A549 (cell line): ENCODE data around the gene SFTPD. TPM values are rescaled to one million over a fixed set of nuclear protein-coding genes. Genes with fewer than 3 reads are reported as not detected.
"Not testable (repeated sequence)": the region's sequence is repeated elsewhere in the genome, so short reads cannot be mapped to it uniquely, and the experiment has no call there.

Experiments
- ATAC-seq, 2 experiments: fragments of 200-7000 bp in 1 of 2; fragments of >200 bp in 1 of 2; cut with Nextera tagmentation in 1 of 2; cut with Tn5 transposase in 1 of 2; 3 replicates each; pipeline versions ENCODE4 v1.8.0 to v1.9.1; 2018 to 2020; ENCODE audit warnings: mild to moderate bottlenecking in 1 of 2, moderate library complexity in 1 of 2
- CTCF ChIA-PET: fragments of 300-600 bp; sonication (Branson Sonifier 250); formaldehyde crosslinking; extraction: SDS; loops from one replicate; lab custom pipeline; 2021; ENCODE audit warnings: antibody characterized with exemption, inconsistent platforms; lab: Yijun Ruan, JAX
- POLR2A ChIA-PET: fragments of 350-600 bp; formaldehyde crosslinking; extraction: SDS; loops from one replicate; lab custom pipeline; 2021; ENCODE audit warnings: antibody characterized with exemption, inconsistent platforms; lab: Yijun Ruan, JAX
- DNase-seq, 2 experiments: peaks; one replicate each; pipeline versions ENCODE4 v3.0.0 to v3.0.0-alpha.2; 2011 to 2016; ENCODE audit warnings: low read depth in 1 of 2, low spot score in 1 of 2
- FAIRE-seq: peaks from 2 replicates; lab custom pipeline; 2011; peaks lifted over from hg19 to GRCh38; lab: Jason Lieb, UNC
- H3K27ac ChIP-seq, 2 experiments: fragments of >200 bp; sonication (Bioruptor Twin); formaldehyde crosslinking; 3 replicates each; pipeline ENCODE4 v1.5.1; 2016 to 2017
- H3K4me1 ChIP-seq: fragments of >200 bp; sonication (Bioruptor Twin); formaldehyde crosslinking; 3 replicates; pipeline ENCODE4 v1.6.1; 2016
- H3K4me2 ChIP-seq: fragments of >200 bp; sonication (Bioruptor Twin); formaldehyde crosslinking; 3 replicates; pipeline ENCODE4 v1.6.1; 2016
- H3K4me3 ChIP-seq: fragments of >200 bp; sonication (Bioruptor Twin); formaldehyde crosslinking; 3 replicates; pipeline ENCODE4 v1.5.1; 2016
- H3K9me3 ChIP-seq: fragments of >200 bp; sonication (Bioruptor Twin); formaldehyde crosslinking; 3 replicates; pipeline ENCODE4 v1.6.1; 2016
- ATOH8 ChIP-seq: fragments of 250-450 bp; sonication (Bioruptor Pico); IDR thresholded peaks from 2 replicates; pipeline ENCODE4 v1.5.0; 2020; ENCODE audit warnings: low read depth, mild to moderate bottlenecking, moderate library complexity
- BCL3 ChIP-seq: fragments of >200 bp; sonication (Bioruptor Twin); formaldehyde crosslinking; IDR thresholded peaks from 3 replicates; pipeline ENCODE4 v1.6.1; 2016
- CBX8 ChIP-seq: fragments of 200-600 bp; sonication (generic); IDR thresholded peaks from 2 replicates; pipeline ENCODE4 v1.6.1; 2016
- CEBPB ChIP-seq, 2 experiments: fragments of >200 bp in 1 of 2; sonication (Bioruptor Twin) in 1 of 2; formaldehyde crosslinking in 1 of 2; IDR thresholded peaks; 2 replicates each; pipeline ENCODE4 v1.6.1; 2012 to 2016
- CHD4 ChIP-seq: fragments of 200-600 bp; sonication (generic); IDR thresholded peaks from 2 replicates; pipeline ENCODE4 v1.6.1; 2016; ENCODE audit warnings: antibody characterized with exemption, mild to moderate bottlenecking, borderline replicate concordance
- CTCF ChIP-seq: fragments of >200 bp; sonication (Bioruptor Twin); formaldehyde crosslinking; IDR thresholded peaks from 3 replicates; pipeline ENCODE4 v1.5.1; 2016
- EHF ChIP-seq: fragments of 250-450 bp; sonication (Bioruptor Pico); IDR thresholded peaks from 2 replicates; pipeline ENCODE4 v1.5.0; 2020; ENCODE audit warnings: mild to moderate bottlenecking
- EHMT2 ChIP-seq: fragments of 200-600 bp; sonication (generic); IDR thresholded peaks from 2 replicates; pipeline ENCODE4 v1.6.1; 2016; ENCODE audit warnings: antibody characterized with exemption, low read depth, mild to moderate bottlenecking, moderate library complexity
- HDAC2 ChIP-seq: fragments of 200-600 bp; sonication (generic); IDR thresholded peaks from 2 replicates; pipeline ENCODE4 v1.6.1; 2016
- HMGXB4 ChIP-seq: fragments of 250-450 bp; sonication (Bioruptor Pico); IDR thresholded peaks from 2 replicates; pipeline ENCODE4 v1.5.0; 2021; ENCODE audit warnings: mild to moderate bottlenecking, moderate library complexity, borderline replicate concordance
- HOXA7 ChIP-seq: fragments of 250-450 bp; sonication (Bioruptor Pico); IDR thresholded peaks from 2 replicates; pipeline ENCODE4 v1.5.0; 2020; ENCODE audit warnings: mild to moderate bottlenecking, moderate library complexity
- HOXB13 ChIP-seq: fragments of 250-450 bp; sonication (Bioruptor Pico); IDR thresholded peaks from 2 replicates; pipeline ENCODE4 v1.5.0; 2020; ENCODE audit warnings: low read depth, mild to moderate bottlenecking, moderate library complexity
- JUNB ChIP-seq: fragments of >200 bp; sonication (Bioruptor Twin); formaldehyde crosslinking; IDR thresholded peaks from 2 replicates; pipeline ENCODE4 v1.6.1; 2016
- KDM1A ChIP-seq: fragments of 200-600 bp; sonication (generic); IDR thresholded peaks from 2 replicates; pipeline ENCODE4 v1.6.1; 2016; ENCODE audit warnings: low read depth, mild to moderate bottlenecking
- MAFK ChIP-seq: fragments of 450-650 bp; IDR thresholded peaks from 2 replicates; pipeline ENCODE4 v1.6.1; 2014; ENCODE audit not compliant: partially characterized antibody
- MAZ ChIP-seq: fragments of 150-350 bp; IDR thresholded peaks from 2 replicates; pipeline ENCODE4 v1.6.1; 2014; ENCODE audit warnings: antibody characterized with exemption, low read depth, low read length, borderline replicate concordance
- MYC ChIP-seq: IDR thresholded peaks from 2 replicates; pipeline ENCODE4 v1.6.1; 2012; ENCODE audit warnings: mild to moderate bottlenecking, inconsistent platforms, low read length, improper control_type of control experiment, borderline replicate concordance
- NR3C1 ChIP-seq: fragments of >200 bp; sonication (Bioruptor Twin); formaldehyde crosslinking; IDR thresholded peaks from 3 replicates; pipeline ENCODE4 v1.6.1; 2017
- RCOR1 ChIP-seq: fragments of 150-350 bp; IDR thresholded peaks from 2 replicates; pipeline ENCODE4 v1.6.1; 2014; ENCODE audit warnings: antibody characterized with exemption, low read length, low read depth
- SREBF2 ChIP-seq: fragments of 450-650 bp; IDR thresholded peaks from 2 replicates; pipeline ENCODE4 v1.6.1; 2014; ENCODE audit warnings: mild to moderate bottlenecking, moderate library complexity
- TFCP2L1 ChIP-seq: fragments of 250-450 bp; sonication (Bioruptor Pico); IDR thresholded peaks from 2 replicates; pipeline ENCODE4 v1.5.0; 2021; ENCODE audit warnings: mild to moderate bottlenecking
- TP53 ChIP-seq: fragments of 250-450 bp; sonication (Bioruptor Pico); IDR thresholded peaks from 2 replicates; pipeline ENCODE4 v1.5.0; 2021; ENCODE audit warnings: mild to moderate bottlenecking, moderate library complexity
- USF2 ChIP-seq: fragments of 450-650 bp; IDR thresholded peaks from 2 replicates; pipeline ENCODE4 v1.6.1; 2014; ENCODE audit warnings: antibody characterized with exemption
- ZNF302 ChIP-seq: fragments of 250-450 bp; sonication (Bioruptor Pico); IDR thresholded peaks from 2 replicates; pipeline ENCODE4 v1.9.0; 2021; ENCODE audit warnings: inconsistent platforms, mild to moderate bottlenecking, moderate library complexity
- ZSCAN20 ChIP-seq: fragments of 250-450 bp; sonication (Bioruptor Pico); IDR thresholded peaks from 2 replicates; pipeline ENCODE4 v1.8.0; 2022; ENCODE audit warnings: mild to moderate bottlenecking, moderate library complexity
- WGBS: methylation state at CpG from one replicate; pipeline ENCODE4 v1.1.6; 2017; ENCODE audit errors: missing lambda C conversion rate; 5-methylcytosine and 5-hydroxymethylcytosine counted together
- polyA plus RNA-seq, 4 experiments: library from polyadenylated mRNA; depleted of rRNA in 3 of 4; stranded (reverse); fragments of >200 nt; fragmentation: RNase III in 1 of 4; extraction: RNeasy Plus Mini Kit Qiagen cat#74134 plus additional on column Dnase treatment in 1 of 4; gene quantifications; 2 replicates in 3 of 4; 3 replicates in 1 of 4; pipeline ENCODE4 v1.2.3, GENCODE V29; 2011 to 2017

SFTPD gene
- polyA plus RNA-seq, 2 of the 4 experiments (the other 2 are of a cell fraction) = 0.17 to 0.19 TPM

GRCh38 chr10:79994556-79994955 lies 45.7 kb upstream of the SFTPD start:
- ChIA-PET CTCF (no interaction called here), POLR2A (no interaction called here)
- FAIRE-seq = no peak
- no peak for ATAC-seq
- Histone ChIP-seq H3K4me2 (no peak overlapping the region), H3K4me3 (no peak overlapping the region), H3K9me3 (peaks cover 17% of the 10 kb centered on the region), H3K27ac (no peak overlapping the region), H3K4me1 (no peaks in the 10 kb centered on the region)
- DNase-seq = no peak
- TF ChIP-seq HOXB13 (CRISPR knock-in tag) (no peak), HOXA7 (CRISPR knock-in tag) (no peak), SREBF2 (no peak), ZNF302 (CRISPR knock-in tag) (no peak), BCL3 (no peak), HDAC2 (no peak), MAFK (no peak), CEBPB (IDR thresholded peaks at IDR 0.05) (no peak), MAZ (no peak), ATOH8 (CRISPR knock-in tag) (no peak), ZSCAN20 (CRISPR knock-in tag) (no peak), EHMT2 (no peak), CHD4 (no peak), JUNB (no peak)
- WGBS = 56% methylated on average over 5 of the region's 5 CpGs

GRCh38 chr10:79988199-79988598 lies 39.3 kb upstream of the SFTPD start:
- H3K27ac ChIP-seq, POLR2A ChIA-PET, CTCF ChIA-PET, H3K4me3 ChIP-seq, H3K4me1 ChIP-seq, ATAC-seq, FAIRE-seq, H3K4me2 ChIP-seq, DNase-seq: not testable (repeated sequence)
- 4% methylated on average over 2 of the region's 2 CpGs for WGBS
- H3K9me3 ChIP-seq = peaks cover 17% of the 10 kb centered on the region

GRCh38 chr10:79986661-79987060 lies 37.8 kb upstream of the SFTPD start:
- H3K4me2 ChIP-seq, H3K4me1 ChIP-seq, FAIRE-seq, H3K27ac ChIP-seq, ATAC-seq, H3K4me3 ChIP-seq, CTCF ChIA-PET, DNase-seq, POLR2A ChIA-PET: not testable (repeated sequence)
- 31% methylated on average over 2 of the region's 2 CpGs for WGBS
- H3K9me3 ChIP-seq = peaks cover 17% of the 10 kb centered on the region

GRCh38 chr10:79985481-79986072 lies 36.7 kb upstream of the SFTPD start:
- no peak overlapping the region for H3K27ac ChIP-seq
- H3K4me2 ChIP-seq = no peak overlapping the region
- FAIRE-seq (no peak), ATAC-seq (no peak), DNase-seq (no peak)
- 39% methylated on average over 3 of the region's 3 CpGs for WGBS
- no peak overlapping the region for H3K4me3 ChIP-seq
- ChIA-PET CTCF (no interaction called here), POLR2A (no interaction called here)
- TF ChIP-seq MYC (no peak), TFCP2L1 (no peak), HMGXB4 (CRISPR knock-in tag) (no peak), USF2 (no peak), EHF (no peak), KDM1A (no peak), TP53 (CRISPR knock-in tag) (no peak), NR3C1 (no peak), SREBF2 (no peak), CBX8 (no peak), CTCF (no peak), RCOR1 (no peak)
- 0 out of 3 replicates have a peak, but pooled peaks cover 9% of the 10 kb centered on the region for H3K4me1 ChIP-seq
- peaks cover 7% of the 10 kb centered on the region for H3K9me3 ChIP-seq
